Omental fat pad (tissue), 4 donors: ENCODE data around the gene ZSWIM3. TPM values are rescaled to one million over a fixed set of nuclear protein-coding genes. Genes with fewer than 3 reads are reported as not detected.

Experiments used
- ATAC-seq: fragments of 150-250 bp; one replicate; pipeline ENCODE4 v1.9.1; 2016; ENCODE audit warnings: mild to moderate bottlenecking, moderate library complexity; ENCODE audit not compliant: low FRiP score
- DNase-seq: peaks from one replicate; pipeline ENCODE4 v3.0.0-alpha.2; 2019; ENCODE audit warnings: low spot score
- CTCF ChIP-seq, 3 donors: fragments of 450-650 bp; IDR thresholded peaks; one replicate each; pipeline ENCODE4 v1.5.1; 2016 to 2017; ENCODE audit warnings: antibody characterized with exemption in 3 of 3, mild to moderate bottlenecking in 3 of 3, moderate library complexity in 2 of 3
- total RNA-seq, 4 donors: library from RNA; depleted of rRNA; stranded (reverse); fragments of >200 nt; gene quantifications; one replicate each; pipeline ENCODE4 v1.1.0, GENCODE V29; 2016

The ZSWIM3 gene
- total RNA-seq, 4 donors from 2014 or later, result 2.3 to 5.0 (median 3.1) TPM

GRCh38 chr20:45859916-45860315 lies 2.5 kb downstream of the ZSWIM3 start:
- TF ChIP-seq CTCF (IDR thresholded peaks at IDR 0.05), result no peak
- no peak for ATAC-seq
- DNase-seq, result no peak

DNA sequence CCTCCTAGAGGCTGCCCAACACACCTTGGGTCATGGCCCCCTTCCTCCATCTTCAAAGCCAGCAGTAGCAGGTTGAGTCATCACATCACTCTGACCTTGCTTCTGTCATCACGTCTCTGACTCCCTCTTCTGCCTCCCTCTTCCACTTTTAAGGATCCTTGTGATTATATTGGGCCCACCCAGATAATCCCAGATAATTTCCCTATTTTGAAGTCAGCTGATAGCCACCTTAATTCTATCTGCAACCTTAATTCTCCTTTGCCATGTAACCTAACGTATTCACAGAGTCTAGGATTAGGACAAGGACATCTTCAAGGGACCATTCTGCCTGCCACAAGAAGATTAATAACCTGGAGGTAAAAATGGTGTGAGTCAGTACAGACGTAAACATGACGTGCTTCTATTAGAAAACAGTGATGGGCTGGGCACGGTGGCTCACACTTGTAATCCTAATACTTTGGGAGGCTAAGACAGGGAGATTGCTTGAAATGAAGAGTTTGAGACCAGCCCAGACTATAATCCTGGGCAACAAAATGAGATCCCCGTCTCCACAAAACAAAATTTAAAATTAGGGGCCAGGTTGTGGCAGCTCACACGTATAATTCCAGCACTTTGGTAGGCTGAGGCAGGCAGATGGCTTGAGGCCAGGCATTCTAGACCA lies 3.3 kb downstream of the ZSWIM3 start:
- ATAC-seq, result no peak
- TF ChIP-seq CTCF (IDR thresholded peaks at IDR 0.05), result no peak
- DNase-seq, result no peak

DNA sequence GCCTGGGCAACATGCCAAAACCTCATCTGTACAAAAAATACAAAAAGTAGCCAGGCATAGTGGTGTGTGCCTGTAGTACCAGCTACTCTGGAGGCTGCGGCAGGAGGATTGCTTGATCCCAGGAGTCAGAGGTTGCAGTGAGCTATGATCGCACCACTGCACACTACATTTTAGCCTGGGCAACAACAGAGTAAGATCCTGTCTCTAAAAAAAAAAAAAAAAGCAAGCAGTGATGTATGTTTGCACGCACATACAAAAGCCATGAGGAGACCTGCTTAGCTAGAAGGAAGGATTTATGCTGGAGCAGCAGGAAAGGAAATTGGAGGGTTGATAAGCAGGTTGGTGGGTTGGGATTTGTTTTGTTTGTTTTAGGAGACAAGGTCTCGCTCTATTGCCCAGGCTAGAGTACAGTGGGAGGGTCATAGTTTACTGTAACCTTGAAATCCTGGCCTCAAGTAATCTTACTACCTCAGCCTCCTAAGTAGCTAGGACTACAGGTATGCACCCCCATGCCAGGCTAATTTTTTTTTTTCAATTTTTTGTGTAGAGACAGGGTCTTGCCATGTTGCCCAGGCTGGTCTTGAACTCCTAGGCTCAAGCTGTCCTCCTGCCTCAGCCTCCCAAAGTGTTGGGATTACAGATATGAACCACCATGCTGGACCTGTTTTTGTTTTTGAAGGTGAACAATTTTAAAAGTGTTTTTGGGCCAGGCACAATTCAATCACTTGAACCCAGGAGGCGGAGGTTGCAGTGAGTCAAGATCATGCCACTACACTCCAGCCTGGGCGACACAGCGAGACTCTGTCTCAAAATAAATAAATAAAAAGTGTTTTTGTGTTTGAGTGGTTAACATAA lies 4.0 kb downstream of the ZSWIM3 start:
- DNase-seq, result no peak
- ATAC-seq, result no peak

GRCh38 chr20:45863543-45864470 lies 6.4 kb downstream of the ZSWIM3 start:
- TF ChIP-seq CTCF (IDR thresholded peaks at IDR 0.05), result no peak
- ATAC-seq (no peak), DNase-seq (no peak)

More for the DNA sequence above, 4.0 kb downstream of the ZSWIM3 start:
- no peak for TF ChIP-seq CTCF (IDR thresholded peaks at IDR 0.05)

DNA sequence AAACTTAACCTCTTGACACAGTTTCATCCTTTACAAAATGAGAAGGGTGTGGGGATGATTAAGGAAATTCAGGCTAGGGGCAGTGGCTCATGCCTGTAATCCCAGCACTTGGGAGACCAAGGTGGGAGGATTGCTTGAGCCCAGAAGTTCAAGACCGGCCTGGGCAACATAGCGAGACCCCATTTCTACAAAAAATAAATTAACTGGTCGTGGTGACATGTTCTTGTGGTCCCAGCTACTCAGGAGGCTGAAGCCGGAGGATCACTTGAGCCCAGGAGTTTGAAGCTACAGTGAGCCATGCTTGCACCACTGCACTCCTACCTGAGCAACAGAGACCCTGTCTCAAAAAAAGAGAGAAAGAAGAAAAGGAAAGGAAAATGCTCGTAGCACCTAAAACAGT lies 9.0 kb downstream of the ZSWIM3 start:
- TF ChIP-seq CTCF (IDR thresholded peaks at IDR 0.05), result no peak
- ATAC-seq (no peak), DNase-seq (no peak)

GRCh38 chr20:45867136-45867818 lies 9.9 kb downstream of the ZSWIM3 start:
- ATAC-seq (no peak), DNase-seq (no peak)
- TF ChIP-seq CTCF (IDR thresholded peaks at IDR 0.05), result no peak
